Neural crest cell (in vitro differentiated cells): ENCODE data around the gene CHPT1. TPM values are rescaled to one million over a fixed set of nuclear protein-coding genes. Genes with fewer than 3 reads are reported as not detected.

Experiments
- DNase-seq: peaks from one replicate; pipeline ENCODE4 v3.0.0; 2021; ENCODE audit warnings: low read depth, mixed read lengths, low spot score
- H3K27ac Mint-ChIP-seq: one replicate; pipeline ENCODE4 v1.8.0; 2021; ENCODE audit warnings: mild to moderate bottlenecking, mixed read lengths; ENCODE audit not compliant: unreplicated experiment
- H3K27me3 Mint-ChIP-seq: 2 replicates; pipeline ENCODE4 v1.8.0; 2021; ENCODE audit warnings: low read depth, mild to moderate bottlenecking, mixed read lengths
- H3K36me3 Mint-ChIP-seq: 2 replicates; pipeline ENCODE4 v1.8.0; 2021; ENCODE audit warnings: low read depth, mild to moderate bottlenecking, mixed read lengths
- H3K4me1 Mint-ChIP-seq: 2 replicates; pipeline ENCODE4 v1.8.0; 2021; ENCODE audit warnings: mixed read lengths
- H3K4me3 Mint-ChIP-seq: one replicate; pipeline ENCODE4 v1.8.0; 2021; ENCODE audit warnings: mild to moderate bottlenecking, mixed read lengths
- H3K9me3 Mint-ChIP-seq: 2 replicates; pipeline ENCODE4 v1.8.0; 2021; ENCODE audit warnings: mixed read lengths
- CTCF ChIP-seq: fragments of 200-600 bp; sonication (generic); conservative IDR thresholded peaks from 2 replicates; pipeline ENCODE4 v1.5.0; 2021; ENCODE audit warnings: antibody characterized with exemption, mild to moderate bottlenecking
- total RNA-seq: library from RNA; stranded (reverse); gene quantifications from 2 replicates; pipeline ENCODE4 v1.2.1, GENCODE V29; 2021

CHPT1 gene
- total RNA-seq, 1 donor from 2014 or later: 20.7 TPM

GRCh38 chr12:101666052-101666728 lies 31.2 kb upstream of the CHPT1 start:
- H3K4me3 Mint-ChIP-seq: no peak overlapping the region
- H3K36me3 Mint-ChIP-seq: peaks cover 3% of the 10 kb centered on the region
- no peak for DNase-seq
- no peaks in the 10 kb centered on the region for H3K9me3 Mint-ChIP-seq
- no peaks in the 10 kb centered on the region for H3K27me3 Mint-ChIP-seq
- peak overlapping the region; percentile 16 for H3K27ac Mint-ChIP-seq
- peaks cover 35% of the 10 kb centered on the region for H3K4me1 Mint-ChIP-seq
- TF ChIP-seq CTCF: no peak

- H3K36me3 Mint-ChIP-seq: peaks cover 3% of the 10 kb centered on the region
- H3K9me3 Mint-ChIP-seq: no peaks in the 10 kb centered on the region
- H3K4me3 Mint-ChIP-seq: no peak overlapping the region
- H3K4me1 Mint-ChIP-seq: peaks cover 35% of the 10 kb centered on the region
- H3K27ac Mint-ChIP-seq: peak overlapping the region; percentile 32
- TF ChIP-seq CTCF: no peak
- H3K27me3 Mint-ChIP-seq: no peaks in the 10 kb centered on the region
- no peak for DNase-seq
Measured at GRCh38 chr12:101667591-101667990, 29.8 kb upstream of the CHPT1 start.

GRCh38 chr12:101670007-101670671 lies 27.3 kb upstream of the CHPT1 start:
- Mint-ChIP-seq H3K4me1 (peaks cover 35% of the 10 kb centered on the region), H3K27me3 (no peaks in the 10 kb centered on the region), H3K36me3 (no peaks in the 10 kb centered on the region), H3K9me3 (no peaks in the 10 kb centered on the region), H3K4me3 (no peak overlapping the region), H3K27ac (no peak overlapping the region)
- peak; percentile 22 for DNase-seq
- peak; percentile 60 for TF ChIP-seq CTCF

GRCh38 chr12:101671157-101671791 lies 26.2 kb upstream of the CHPT1 start:
- H3K4me3 Mint-ChIP-seq: no peak overlapping the region
- no peak for DNase-seq
- no peaks in the 10 kb centered on the region for H3K9me3 Mint-ChIP-seq
- H3K27ac Mint-ChIP-seq: no peak overlapping the region
- H3K27me3 Mint-ChIP-seq: no peaks in the 10 kb centered on the region
- H3K36me3 Mint-ChIP-seq: no peaks in the 10 kb centered on the region
- peaks cover 26% of the 10 kb centered on the region for H3K4me1 Mint-ChIP-seq
- no peak for TF ChIP-seq CTCF

- no peak for DNase-seq
- no peak for TF ChIP-seq CTCF
- Mint-ChIP-seq H3K4me1 (peaks cover 21% of the 10 kb centered on the region), H3K27me3 (no peaks in the 10 kb centered on the region), H3K27ac (no peak overlapping the region), H3K36me3 (no peaks in the 10 kb centered on the region), H3K9me3 (no peaks in the 10 kb centered on the region), H3K4me3 (no peak overlapping the region)
Measured at GRCh38 chr12:101671833-101672232, 25.6 kb upstream of the CHPT1 start.
